ENCODE measurements around the gene MYO1D. TPM values are rescaled to one million over a fixed set of nuclear protein-coding genes. Genes with fewer than 3 reads are reported as not detected.

MYO1D gene
- total RNA-seq, 2 experiments from 2014 or later, result 0.09 to 0.89 TPM

GRCh38 chr17:32567086-32567485 is 309.8 kb downstream of the MYO1D start:
- DNase-seq (ENCODE audit: low spot score), result no peak
- no peak for TF ChIP-seq CTCF (conservative IDR thresholded peaks at IDR 0.05; ENCODE audit: low read length)
- no peak for TF ChIP-seq EZH2phosphoT487 (IDR thresholded peaks at IDR 0.05; ENCODE audit: borderline replicate concordance, low read depth, low read length)
- no peak overlapping the region for H3K27ac ChIP-seq (ENCODE audit: low read depth, low read length, poor library complexity, severe bottlenecking)
- H3K9me3 ChIP-seq (ENCODE audit: low read length), result no peaks in the 10 kb centered on the region
- H3K9me2 ChIP-seq (ENCODE audit: insufficient read depth, low read length), result no peaks in the 10 kb centered on the region
- no peaks in the 10 kb centered on the region for H3K4me1 ChIP-seq (ENCODE audit: insufficient read depth, low read length, poor library complexity, severe bottlenecking)
- BruUV-seq (replicated peaks), result no TSS peak
- POLR2A ChIA-PET, result interaction anchor here (1.3 kb wide), 1 partner anchor 8 kb away, joined by 3 read pairs; no protein-coding TSS in a partner anchor
- H2AFZ ChIP-seq (ENCODE audit: low read length), result no peak overlapping the region
- no peaks in the 10 kb centered on the region for H4K20me1 ChIP-seq (ENCODE audit: insufficient read depth, low read length)
- no peaks in the 10 kb centered on the region for H3K36me3 ChIP-seq (ENCODE audit: insufficient read depth, low read length)
- CTCF ChIA-PET (ENCODE audit: unreplicated experiment), result no interaction called here
- no peaks in the 10 kb centered on the region for H3K79me2 ChIP-seq (ENCODE audit: insufficient read depth, low read depth, low read length)
- intact Hi-C loops (cut with micrococcal nuclease; ENCODE audit: unreplicated experiment), result no loop called here
- H3K4me3 ChIP-seq (ENCODE audit: low read depth, low read length, poor library complexity, severe bottlenecking), result no peak overlapping the region
- H3K4me2 ChIP-seq (ENCODE audit: low read length), result no peak overlapping the region

GRCh38 chr17:32566303-32566702 is 310.6 kb downstream of the MYO1D start:
- TF ChIP-seq EZH2phosphoT487 (IDR thresholded peaks at IDR 0.05; ENCODE audit: borderline replicate concordance, low read depth, low read length) (no peak), CTCF (conservative IDR thresholded peaks at IDR 0.05; ENCODE audit: low read length) (no peak)
- Histone ChIP-seq H3K36me3 (ENCODE audit: insufficient read depth, low read length) (no peaks in the 10 kb centered on the region), H2AFZ (ENCODE audit: low read length) (no peak overlapping the region), H3K4me3 (ENCODE audit: low read depth, low read length, poor library complexity, severe bottlenecking) (no peak overlapping the region), H4K20me1 (ENCODE audit: insufficient read depth, low read length) (no peaks in the 10 kb centered on the region), H3K9me2 (ENCODE audit: insufficient read depth, low read length) (no peaks in the 10 kb centered on the region), H3K9me3 (ENCODE audit: low read length) (no peaks in the 10 kb centered on the region), H3K79me2 (ENCODE audit: insufficient read depth, low read depth, low read length) (no peaks in the 10 kb centered on the region), H3K27ac (ENCODE audit: low read depth, low read length, poor library complexity, severe bottlenecking) (no peak overlapping the region), H3K4me2 (ENCODE audit: low read length) (no peak overlapping the region), H3K4me1 (ENCODE audit: insufficient read depth, low read length, poor library complexity, severe bottlenecking) (no peaks in the 10 kb centered on the region)
- intact Hi-C loops (cut with micrococcal nuclease; ENCODE audit: unreplicated experiment), result no loop called here
- DNase-seq (ENCODE audit: low spot score), result no peak
- ChIA-PET CTCF (ENCODE audit: unreplicated experiment) (no interaction called here), POLR2A (interaction anchor here (0.6 to 1.3 kb wide), 2 partner anchors 9 to 42 kb away, joined by 3 read pairs; no protein-coding TSS in a partner anchor)
- no TSS peak for BruUV-seq (replicated peaks)

GRCh38 chr17:32565401-32565800 is 311.5 kb downstream of the MYO1D start:
- no peak for DNase-seq (ENCODE audit: low spot score)
- Histone ChIP-seq H3K4me3 (ENCODE audit: low read depth, low read length, poor library complexity, severe bottlenecking) (no peak overlapping the region), H2AFZ (ENCODE audit: low read length) (no peak overlapping the region), H3K4me2 (ENCODE audit: low read length) (no peak overlapping the region), H3K36me3 (ENCODE audit: insufficient read depth, low read length) (no peaks in the 10 kb centered on the region), H3K9me2 (ENCODE audit: insufficient read depth, low read length) (no peaks in the 10 kb centered on the region), H3K79me2 (ENCODE audit: insufficient read depth, low read depth, low read length) (no peaks in the 10 kb centered on the region), H3K4me1 (ENCODE audit: insufficient read depth, low read length, poor library complexity, severe bottlenecking) (no peaks in the 10 kb centered on the region), H3K27ac (ENCODE audit: low read depth, low read length, poor library complexity, severe bottlenecking) (no peak overlapping the region), H4K20me1 (ENCODE audit: insufficient read depth, low read length) (no peaks in the 10 kb centered on the region), H3K9me3 (ENCODE audit: low read length) (no peaks in the 10 kb centered on the region)
- TF ChIP-seq CTCF (conservative IDR thresholded peaks at IDR 0.05; ENCODE audit: low read length) (no peak), EZH2phosphoT487 (IDR thresholded peaks at IDR 0.05; ENCODE audit: borderline replicate concordance, low read depth, low read length) (no peak)
- ChIA-PET POLR2A (no interaction called here), CTCF (ENCODE audit: unreplicated experiment) (interaction anchor here (0.5 kb wide), 1 partner anchor 1426 kb away, joined by 3 read pairs; no protein-coding TSS in a partner anchor)
- intact Hi-C loops (cut with micrococcal nuclease; ENCODE audit: unreplicated experiment), result no loop called here
- no TSS peak for BruUV-seq (replicated peaks)
